Stimulated activated naive CD8-positive, alpha-beta T cell treated with anti-CD3 and anti-CD28 coated beads, Interleukin-15, amount 100 ng/mL, for 72 hours (primary cell): ENCODE data around the gene MYCBPAP.

ENCODE experiments used
- ATAC-seq: fragments of 150-1000 bp; cut with Tn5 transposase; 2 replicates; pipeline ENCODE4 v1.10.0; 2021; ENCODE audit warnings: mild to moderate bottlenecking, moderate library complexity
- DNase-seq, 2 donors: peaks; one replicate each; pipeline ENCODE4 v3.0.0; 2021 to 2022
- H3K27ac Mint-ChIP-seq, 2 donors: one replicate each; pipeline ENCODE4 v1.8.0; 2022; ENCODE audit warnings: mild to moderate bottlenecking in 2 of 2, mixed read lengths in 2 of 2, moderate library complexity in 2 of 2
- H3K27me3 Mint-ChIP-seq: one replicate; pipeline ENCODE4 v1.8.0; 2022; ENCODE audit warnings: mixed read lengths
- H3K4me1 Mint-ChIP-seq: one replicate; pipeline ENCODE4 v1.8.0; 2022; ENCODE audit warnings: mild to moderate bottlenecking, mixed read lengths
- H3K4me3 Mint-ChIP-seq, 2 donors: one replicate each; pipeline ENCODE4 v1.8.0; 2022; ENCODE audit warnings: mild to moderate bottlenecking in 2 of 2, mixed read lengths in 2 of 2, moderate library complexity in 1 of 2
- H3K9me3 Mint-ChIP-seq, 2 donors: one replicate each; pipeline ENCODE4 v1.8.0; 2022; ENCODE audit warnings: mixed read lengths in 2 of 2

Gene MYCBPAP

DNA sequence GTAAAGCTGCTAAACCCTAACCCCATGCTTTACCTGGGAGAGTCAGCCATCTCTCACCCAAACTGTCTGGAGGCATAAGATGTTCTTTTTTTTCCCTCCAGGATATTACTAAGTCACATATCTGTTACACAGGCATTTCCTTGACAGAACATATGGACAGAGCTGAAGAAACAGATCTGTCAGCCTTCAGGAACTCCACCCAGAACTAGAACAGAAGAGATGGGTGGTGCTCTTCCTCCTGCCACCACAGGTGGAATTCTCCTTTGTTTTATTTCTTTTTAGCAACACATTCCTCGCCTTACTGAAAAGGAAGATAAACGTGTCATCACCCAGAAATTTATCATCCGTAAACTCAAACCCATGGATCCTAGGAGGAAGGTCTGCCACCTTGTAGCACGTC lies 8.8 kb downstream of the MYCBPAP start:
- DNase-seq = no peak
- ATAC-seq = no peak
- H3K27ac Mint-ChIP-seq = no peak overlapping the region
- no peaks in the 10 kb centered on the region for H3K9me3 Mint-ChIP-seq
- H3K4me1 Mint-ChIP-seq = peaks cover 6% of the 10 kb centered on the region
- no peaks in the 10 kb centered on the region for H3K27me3 Mint-ChIP-seq
- H3K4me3 Mint-ChIP-seq = no peak overlapping the region

- H3K9me3 Mint-ChIP-seq = no peaks in the 10 kb centered on the region
- H3K27me3 Mint-ChIP-seq = no peaks in the 10 kb centered on the region
- H3K4me1 Mint-ChIP-seq = no peaks in the 10 kb centered on the region
- H3K4me3 Mint-ChIP-seq = no peak overlapping the region
- H3K27ac Mint-ChIP-seq = no peak overlapping the region
- ATAC-seq = no peak
- no peak for DNase-seq
These were observed 9.5 kb downstream of the MYCBPAP start for GRCh38 chr17:50517504-50518383.

GRCh38 chr17:50518384-50519023 lies 10.3 kb downstream of the MYCBPAP start:
- H3K4me3 Mint-ChIP-seq = no peak overlapping the region
- ATAC-seq = no peak
- peak overlapping the region in 1 of 2 donors; percentile 61 for H3K27ac Mint-ChIP-seq
- no peaks in the 10 kb centered on the region for H3K27me3 Mint-ChIP-seq
- H3K4me1 Mint-ChIP-seq = no peaks in the 10 kb centered on the region
- no peaks in the 10 kb centered on the region for H3K9me3 Mint-ChIP-seq
- no peak for DNase-seq

DNA sequence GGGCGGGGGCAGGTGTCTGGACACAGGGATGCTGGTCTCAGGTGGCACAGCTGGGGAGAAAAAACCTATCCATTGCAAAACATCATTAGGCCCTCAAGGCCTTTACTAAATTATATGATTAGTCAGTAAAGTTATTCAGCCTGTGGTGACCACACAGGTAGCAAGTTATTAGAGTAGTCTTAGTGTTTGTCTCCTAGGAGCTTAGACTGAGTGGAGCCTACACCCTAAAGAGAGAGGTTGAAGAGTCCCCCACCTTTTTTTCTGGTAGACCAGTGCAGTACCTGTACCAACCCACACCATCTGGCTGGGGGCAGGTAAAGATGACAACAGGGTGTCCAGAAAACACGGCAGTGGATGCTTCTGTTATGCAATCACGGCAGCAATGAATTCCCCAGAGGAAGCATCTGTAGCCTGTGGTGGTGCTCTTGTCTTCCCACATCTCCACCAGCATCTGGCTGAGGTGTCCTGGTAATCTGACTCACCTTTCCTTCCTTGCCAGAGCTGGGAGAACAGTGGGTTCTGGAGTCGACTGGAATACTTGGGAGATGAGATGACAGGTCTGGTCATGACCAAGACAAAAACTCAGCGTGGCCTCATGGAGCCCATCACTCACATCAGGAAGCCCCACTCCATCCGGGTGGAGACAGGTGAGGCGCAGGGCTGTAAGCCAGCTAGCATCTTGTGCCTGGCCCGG lies 11.0 kb downstream of the MYCBPAP start:
- no peaks in the 10 kb centered on the region for H3K9me3 Mint-ChIP-seq
- H3K27me3 Mint-ChIP-seq = no peaks in the 10 kb centered on the region
- H3K4me1 Mint-ChIP-seq = no peaks in the 10 kb centered on the region
- ATAC-seq = no peak
- H3K4me3 Mint-ChIP-seq = no peak overlapping the region
- DNase-seq = no peak
- no peak overlapping the region for H3K27ac Mint-ChIP-seq

GRCh38 chr17:50520483-50520882 lies 12.2 kb downstream of the MYCBPAP start:
- no peak overlapping the region for H3K27ac Mint-ChIP-seq
- H3K4me3 Mint-ChIP-seq = no peak overlapping the region
- no peaks in the 10 kb centered on the region for H3K27me3 Mint-ChIP-seq
- DNase-seq (no peak), ATAC-seq (no peak)
- no peaks in the 10 kb centered on the region for H3K4me1 Mint-ChIP-seq
- no peaks in the 10 kb centered on the region for H3K9me3 Mint-ChIP-seq

DNA sequence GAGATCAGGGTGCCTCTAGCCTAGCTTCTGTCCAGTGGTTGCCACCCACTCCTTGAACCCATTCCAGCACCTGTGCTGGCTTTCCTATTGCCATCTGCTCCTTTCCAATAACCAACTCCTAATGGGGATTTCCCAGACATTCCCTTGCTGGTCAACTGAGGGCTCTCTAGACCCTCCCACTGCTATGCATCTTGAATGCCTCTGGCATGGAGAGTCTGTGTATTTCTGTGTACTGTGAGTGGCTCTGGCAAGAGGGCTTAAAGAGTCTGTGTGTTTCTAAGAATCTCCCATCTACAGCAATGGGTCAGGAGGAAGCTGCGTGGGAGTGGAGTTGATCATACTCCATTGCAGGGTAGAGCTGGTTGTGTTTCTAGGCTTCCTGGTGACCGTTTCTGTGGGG lies 13.3 kb downstream of the MYCBPAP start:
- no peaks in the 10 kb centered on the region for H3K9me3 Mint-ChIP-seq
- ATAC-seq (no peak), DNase-seq (no peak)
- no peaks in the 10 kb centered on the region for H3K27me3 Mint-ChIP-seq
- no peak overlapping the region for H3K4me3 Mint-ChIP-seq
- H3K4me1 Mint-ChIP-seq = no peaks in the 10 kb centered on the region
- peak overlapping the region in 1 of 2 donors; percentile 12 for H3K27ac Mint-ChIP-seq

- ATAC-seq = no peak
- H3K4me3 Mint-ChIP-seq = no peak overlapping the region
- H3K27ac Mint-ChIP-seq = no peak overlapping the region
- no peaks in the 10 kb centered on the region for H3K27me3 Mint-ChIP-seq
- no peaks in the 10 kb centered on the region for H3K4me1 Mint-ChIP-seq
- no peaks in the 10 kb centered on the region for H3K9me3 Mint-ChIP-seq
- DNase-seq = no peak
These were observed 14.5 kb downstream of the MYCBPAP start for GRCh38 chr17:50522766-50523165.

GRCh38 chr17:50523208-50523607 lies 15.0 kb downstream of the MYCBPAP start:
- H3K4me1 Mint-ChIP-seq = no peaks in the 10 kb centered on the region
- ATAC-seq (no peak), DNase-seq (no peak)
- H3K27me3 Mint-ChIP-seq = peaks cover under 1% of the 10 kb centered on the region
- no peak overlapping the region for H3K4me3 Mint-ChIP-seq
- H3K9me3 Mint-ChIP-seq = no peaks in the 10 kb centered on the region
- no peak overlapping the region for H3K27ac Mint-ChIP-seq

DNA sequence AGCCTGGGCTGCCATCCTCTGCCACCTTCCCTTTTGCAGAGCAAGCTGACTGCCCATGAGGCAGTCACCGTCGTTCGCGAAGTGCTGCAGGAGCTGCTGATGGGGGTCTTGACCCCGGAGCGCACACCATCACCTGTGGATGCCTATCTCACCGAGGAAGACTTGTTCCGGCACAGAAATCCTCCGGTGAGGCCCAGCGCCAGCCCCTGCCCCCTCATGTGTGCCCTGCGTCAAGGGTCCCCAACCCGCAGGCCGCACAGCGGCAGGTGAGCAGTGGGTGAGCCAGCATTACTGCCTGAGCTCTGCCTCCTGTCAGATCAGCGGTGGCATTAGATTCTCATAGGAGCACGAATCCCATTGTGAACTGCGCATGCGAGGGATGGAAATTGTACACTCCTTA lies 16.6 kb downstream of the MYCBPAP start:
- ATAC-seq (no peak), DNase-seq (no peak)
- H3K27ac Mint-ChIP-seq = no peak overlapping the region

GRCh38 chr17:50527155-50527762 lies 19.0 kb downstream of the MYCBPAP start:
- H3K27ac Mint-ChIP-seq = no peak overlapping the region

More for the DNA sequence above, 16.6 kb downstream of the MYCBPAP start:
- Mint-ChIP-seq H3K27me3 (peaks cover 17% of the 10 kb centered on the region), H3K4me3 (no peak overlapping the region), H3K9me3 (no peaks in the 10 kb centered on the region), H3K4me1 (no peaks in the 10 kb centered on the region)

GRCh38 chr17:50527949-50528474 lies 19.8 kb downstream of the MYCBPAP start:
- H3K4me1 Mint-ChIP-seq = peaks cover 14% of the 10 kb centered on the region

More at GRCh38 chr17:50527155-50527762, 19.0 kb downstream of the MYCBPAP start:
- H3K4me3 Mint-ChIP-seq = no peak overlapping the region
- no peaks in the 10 kb centered on the region for H3K9me3 Mint-ChIP-seq
- H3K27me3 Mint-ChIP-seq = peaks cover 41% of the 10 kb centered on the region
- ATAC-seq (no peak), DNase-seq (no peak)
- peaks cover 7% of the 10 kb centered on the region for H3K4me1 Mint-ChIP-seq

GRCh38 chr17:50529849-50530248 lies 21.6 kb downstream of the MYCBPAP start:
- peaks cover 67% of the 10 kb centered on the region for H3K27me3 Mint-ChIP-seq
- H3K4me1 Mint-ChIP-seq = peaks cover 32% of the 10 kb centered on the region
- ATAC-seq (no peak), DNase-seq (no peak)
- H3K4me3 Mint-ChIP-seq = no peak overlapping the region
- no peaks in the 10 kb centered on the region for H3K9me3 Mint-ChIP-seq
- no peak overlapping the region for H3K27ac Mint-ChIP-seq

More at GRCh38 chr17:50527949-50528474, 19.8 kb downstream of the MYCBPAP start:
- no peak for DNase-seq
- H3K27ac Mint-ChIP-seq = no peak overlapping the region
- peaks cover 49% of the 10 kb centered on the region for H3K27me3 Mint-ChIP-seq
- ATAC-seq = no peak
- H3K9me3 Mint-ChIP-seq = no peaks in the 10 kb centered on the region
- no peak overlapping the region for H3K4me3 Mint-ChIP-seq

DNA sequence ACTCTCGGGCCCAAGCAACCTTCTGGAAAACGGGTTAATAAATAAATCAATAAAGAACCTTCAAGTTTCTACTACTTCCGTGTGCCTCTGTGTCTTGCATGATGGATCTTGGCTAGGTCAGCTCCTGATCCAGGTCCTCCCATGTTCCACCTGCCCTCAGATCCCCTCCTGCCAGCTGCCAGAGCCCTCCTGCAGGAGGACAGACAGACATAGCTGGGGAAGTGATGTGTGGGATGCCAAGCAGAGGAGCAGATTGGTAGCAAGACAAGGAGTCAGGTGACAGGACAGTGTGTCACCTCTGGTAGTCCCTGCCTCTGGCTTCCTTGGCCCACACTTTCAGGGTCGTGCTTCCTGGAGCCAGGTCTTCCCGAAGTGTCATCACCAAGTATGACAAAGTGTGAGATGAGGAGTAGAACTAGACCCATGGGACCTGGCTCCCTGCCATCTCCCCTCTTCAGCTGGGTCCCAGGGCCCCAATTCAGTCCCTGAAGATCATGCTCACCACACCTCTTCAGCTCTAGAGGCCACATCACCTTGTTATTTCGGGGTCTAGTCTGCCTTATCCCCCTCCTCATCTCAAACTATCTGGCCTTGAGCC lies 23.3 kb downstream of the MYCBPAP start:
- Mint-ChIP-seq H3K4me1 (peaks cover 33% of the 10 kb centered on the region), H3K9me3 (no peaks in the 10 kb centered on the region), H3K4me3 (no peak overlapping the region), H3K27me3 (peaks cover 77% of the 10 kb centered on the region), H3K27ac (no peak overlapping the region)
- DNase-seq (no peak), ATAC-seq (no peak)

DNA sequence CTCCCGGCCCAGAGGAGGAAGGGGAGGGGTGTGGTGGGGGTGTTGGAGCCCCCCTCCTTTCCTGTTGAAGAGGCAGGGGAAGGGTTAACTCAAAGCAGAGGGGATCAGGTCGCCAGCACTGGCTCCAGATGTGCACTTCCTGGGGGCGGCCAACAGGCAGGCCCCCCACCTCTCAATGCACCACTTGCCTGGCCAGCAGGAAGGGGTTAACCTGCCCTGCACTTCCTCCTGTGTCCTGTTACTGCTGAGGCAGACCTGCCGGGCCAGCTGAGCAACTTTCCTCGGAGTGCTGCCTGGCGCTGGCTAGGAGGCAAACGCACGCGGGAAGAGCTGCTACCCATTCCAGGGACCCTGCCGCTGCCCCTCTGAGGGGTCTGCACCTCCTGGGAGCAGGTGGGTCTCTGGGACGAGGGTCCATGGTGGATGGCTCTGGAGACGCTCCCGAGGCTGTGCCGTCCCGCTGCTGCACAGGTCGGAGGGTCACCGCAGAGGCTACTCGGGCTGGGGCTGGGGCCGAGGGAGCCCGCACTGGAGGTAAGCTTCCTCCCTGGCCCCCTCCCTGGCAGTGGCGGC lies 24.3 kb downstream of the MYCBPAP start, which contains the start of gene EPN3:
Gene EPN3 (plus strand): TSS at position 284 of the 573 bp plus-strand sequence. CDS start 3,822 bp downstream, outside the sequence.
- Mint-ChIP-seq H3K27ac (peak within 1 kb of the TSS in 1 of 2 donors; percentile 85), H3K4me1 (peaks cover 33% of the 10 kb centered on the region), H3K9me3 (no peaks in the 10 kb centered on the region), H3K4me3 (peak within 1 kb of the TSS in 1 of 2 donors; percentile 59), H3K27me3 (peaks cover 77% of the 10 kb centered on the region)
- ATAC-seq = peak; percentile 48
- DNase-seq = no peak
